Fibroblast of the aortic adventitia (primary cell): ENCODE data around the gene TP63. TPM values are rescaled to one million over a fixed set of nuclear protein-coding genes. Genes with fewer than 3 reads are reported as not detected.
A peak's percentile ranks its signal among the peaks of the same experiment; 100 is the strongest.

Source experiments
- DNase-seq: peaks from one replicate; pipeline ENCODE4 v3.0.0-alpha.2; 2010; ENCODE audit warnings: low read depth
- H3K4me3 ChIP-seq: 2 replicates; pipeline ENCODE4 v1.5.1; 2011; ENCODE audit warnings: low read depth, mild to moderate bottlenecking, control low read depth, low read length, moderate library complexity
- CTCF ChIP-seq: IDR thresholded peaks from 2 replicates; pipeline ENCODE4 v1.5.1; 2011; ENCODE audit warnings: mild to moderate bottlenecking, low read length, control low read depth, inconsistent platforms; ENCODE audit not compliant: insufficient read depth
- total RNA-seq: library from RNA; depleted of rRNA; stranded (reverse); fragments of >200 nt; gene quantifications from 2 replicates; pipeline ENCODE4 v1.2.3, GENCODE V29; 2012; ENCODE audit warnings: low replicate concordance

Gene TP63
- total RNA-seq = 0.18 TPM in 1 of 2 replicates, not detected in the other

GRCh38 chr3:189631373-189631408, at the start of gene TP63:
Gene TP63, plus strand, starts transcription at chr3:189631389. Its CDS starts 127 bp downstream, at chr3:189631516.
- no peak for TF ChIP-seq CTCF
- no peak for DNase-seq
- H3K4me3 ChIP-seq = no peak within 1 kb of the TSS

DNA sequence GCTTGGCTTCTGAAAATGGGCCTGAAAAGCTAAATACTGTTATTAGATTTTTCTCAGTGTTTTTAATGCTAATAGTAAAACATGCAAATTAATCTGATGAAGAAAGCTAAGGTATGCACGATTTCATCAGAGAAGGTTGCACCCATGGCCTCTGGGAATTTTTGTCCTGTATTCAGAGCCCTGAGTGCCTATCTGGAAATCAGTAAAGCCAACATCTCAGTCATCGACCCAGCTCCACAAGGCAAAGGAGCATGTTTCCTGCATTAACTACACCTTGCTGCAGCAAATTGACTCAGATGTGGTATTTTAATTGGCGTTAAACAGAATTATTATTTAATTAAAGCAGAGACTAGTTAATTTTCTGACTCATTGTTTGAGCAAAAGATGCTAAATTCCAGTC, 49.0 kb upstream of the TP63 start:
- no peak overlapping the region for H3K4me3 ChIP-seq
- no peak for TF ChIP-seq CTCF
- no peak for DNase-seq

DNA sequence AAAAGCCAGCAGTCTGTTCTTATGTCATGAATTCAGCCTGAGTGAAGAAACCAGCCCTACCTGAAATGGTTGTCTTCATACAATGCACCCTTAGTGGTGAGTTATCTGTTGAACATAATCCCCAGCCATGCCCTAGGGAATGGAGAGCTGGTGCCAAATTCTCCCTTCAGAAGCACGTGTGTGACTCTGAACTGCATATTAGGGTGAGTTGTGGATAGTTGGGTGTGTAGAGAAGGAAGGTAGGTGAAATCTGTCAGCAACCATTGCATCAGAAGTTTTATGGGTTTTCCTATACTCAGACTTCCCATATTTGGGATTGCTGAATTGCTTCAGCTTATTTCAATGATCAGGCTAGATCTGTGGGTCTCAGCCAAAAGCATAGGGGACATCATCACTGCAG, 46.5 kb upstream of the TP63 start:
- DNase-seq = no peak
- no peak overlapping the region for H3K4me3 ChIP-seq
- no peak for TF ChIP-seq CTCF

- no peak overlapping the region for H3K4me3 ChIP-seq
- TF ChIP-seq CTCF = no peak
- DNase-seq = no peak
Measured at GRCh38 chr3:189586941-189587663, 44.1 kb upstream of the TP63 start.

DNA sequence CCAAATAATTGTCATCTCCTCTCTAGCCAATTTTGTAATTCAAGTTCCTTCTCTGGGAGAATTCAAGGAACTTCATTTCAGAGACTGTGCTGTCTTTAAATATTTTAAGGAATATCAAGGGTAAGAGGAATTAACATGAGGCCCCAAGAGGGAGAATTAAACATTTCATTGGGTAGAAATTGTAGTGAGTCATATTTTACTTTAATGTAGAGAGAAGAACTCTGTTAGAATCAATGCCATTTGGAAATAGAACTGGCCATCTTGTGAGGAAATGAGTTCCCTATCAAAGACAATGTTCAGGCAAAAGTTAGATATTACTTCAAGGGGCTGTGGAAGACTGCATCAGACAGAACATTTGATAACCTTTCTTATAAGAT, 43.5 kb upstream of the TP63 start:
- H3K4me3 ChIP-seq = no peak overlapping the region
- peak; percentile 41 for DNase-seq
- no peak for TF ChIP-seq CTCF

DNA sequence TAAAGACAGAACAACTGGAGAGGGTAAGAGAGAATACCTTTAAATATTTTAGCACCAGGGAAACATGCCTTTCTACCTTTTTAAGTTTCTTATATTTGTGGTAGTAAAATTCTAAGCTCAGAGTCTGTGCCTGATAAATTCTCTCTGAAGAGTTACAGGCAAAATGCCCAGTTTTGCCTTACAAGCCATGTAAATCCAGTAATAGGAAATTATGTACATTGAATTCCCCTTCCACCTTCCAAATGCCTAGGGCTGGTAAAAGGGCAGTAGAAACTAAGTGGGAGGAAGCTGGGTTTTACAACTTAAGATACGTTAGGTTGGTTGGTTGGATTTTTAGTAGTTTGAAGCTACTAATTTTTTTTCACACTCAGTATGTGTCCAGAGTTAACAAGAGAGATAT, 43.1 kb upstream of the TP63 start:
- no peak overlapping the region for H3K4me3 ChIP-seq
- no peak for TF ChIP-seq CTCF
- peak; percentile 82 for DNase-seq

- peak overlapping the region; percentile 11 for H3K4me3 ChIP-seq
- no peak for TF ChIP-seq CTCF
- DNase-seq = peak; percentile 97
Measured at GRCh38 chr3:189588475-189589178, 42.6 kb upstream of the TP63 start.
